Trophoblast cell (in vitro differentiated cells and primary cell): ENCODE data around the gene TASOR2.

Source experiments
- DNase-seq, 2 donors: peaks; one replicate each; pipeline ENCODE4 v3.0.0-alpha.2; 2016
- H2AFZ ChIP-seq: 2 replicates; pipeline ENCODE4 v1.6.1; 2013; ENCODE audit warnings: low read length, moderate library complexity, mild to moderate bottlenecking; ENCODE audit not compliant: insufficient read depth, poor library complexity
- H2AK5ac ChIP-seq: 2 replicates; pipeline ENCODE4 v1.6.1; 2013; ENCODE audit warnings: mild to moderate bottlenecking, low read length
- H2BK120ac ChIP-seq: 2 replicates; pipeline ENCODE4 v1.6.1; 2013; ENCODE audit warnings: low read length, mild to moderate bottlenecking, moderate library complexity; ENCODE audit not compliant: insufficient read depth, poor library complexity
- H2BK12ac ChIP-seq: 2 replicates; pipeline ENCODE4 v1.6.1; 2013; ENCODE audit warnings: mild to moderate bottlenecking, low read length, moderate library complexity
- H2BK5ac ChIP-seq: 2 replicates; pipeline ENCODE4 v1.6.1; 2013; ENCODE audit warnings: low read length, low read depth, moderate library complexity, mild to moderate bottlenecking; ENCODE audit not compliant: poor library complexity
- H3K14ac ChIP-seq: 2 replicates; pipeline ENCODE4 v1.6.1; 2013; ENCODE audit warnings: mild to moderate bottlenecking, low read length
- H3K18ac ChIP-seq: 2 replicates; pipeline ENCODE4 v1.6.1; 2013; ENCODE audit warnings: mild to moderate bottlenecking, low read length
- H3K23ac ChIP-seq: 2 replicates; pipeline ENCODE4 v1.6.1; 2013; ENCODE audit warnings: low read length
- H3K27ac ChIP-seq: 2 replicates; pipeline ENCODE4 v1.5.1; 2013; ENCODE audit warnings: low read depth, mild to moderate bottlenecking, inconsistent platforms, low read length, moderate library complexity
- H3K27me3 ChIP-seq: 2 replicates; pipeline ENCODE4 v1.6.1; 2013; ENCODE audit warnings: inconsistent platforms, mild to moderate bottlenecking, low read length, moderate library complexity; ENCODE audit not compliant: insufficient read depth
- H3K36me3 ChIP-seq, 2 experiments: 1 replicate in 1 of 2; 2 replicates in 1 of 2; pipeline ENCODE4 v1.6.1; 2013; ENCODE audit warnings: low read length in 2 of 2, mild to moderate bottlenecking in 2 of 2, moderate library complexity in 1 of 2; ENCODE audit not compliant: insufficient read depth in 2 of 2, control insufficient read depth in 1 of 2
- H3K4ac ChIP-seq: 2 replicates; pipeline ENCODE4 v1.6.1; 2013; ENCODE audit warnings: low read depth, mild to moderate bottlenecking, low read length, moderate library complexity
- H3K4me1 ChIP-seq, 2 experiments: 1 replicate in 1 of 2; 2 replicates in 1 of 2; pipeline ENCODE4 v1.6.1; 2013; ENCODE audit warnings: low read length in 2 of 2, mild to moderate bottlenecking in 2 of 2, moderate library complexity in 1 of 2; ENCODE audit not compliant: insufficient read depth in 2 of 2, control insufficient read depth in 1 of 2
- H3K4me2 ChIP-seq: 2 replicates; pipeline ENCODE4 v1.6.1; 2013; ENCODE audit warnings: inconsistent platforms, mild to moderate bottlenecking, low read length, moderate library complexity
- H3K4me3 ChIP-seq: 2 replicates; pipeline ENCODE4 v1.5.1; 2013; ENCODE audit warnings: mild to moderate bottlenecking, low read depth, low read length, inconsistent platforms
- H3K79me1 ChIP-seq: one replicate; pipeline ENCODE4 v1.6.1; 2013; ENCODE audit warnings: low read length
- H3K79me2 ChIP-seq: 2 replicates; pipeline ENCODE4 v1.6.1; 2013; ENCODE audit warnings: low read length, mild to moderate bottlenecking; ENCODE audit not compliant: control insufficient read depth, insufficient read depth, poor library complexity
- H3K9ac ChIP-seq: 2 replicates; pipeline ENCODE4 v1.6.1; 2013; ENCODE audit warnings: mild to moderate bottlenecking, low read length
- H3K9me3 ChIP-seq: 2 replicates; pipeline ENCODE4 v1.6.1; 2013; ENCODE audit warnings: low read depth, mild to moderate bottlenecking, control low read depth, inconsistent platforms, low read length; ENCODE audit not compliant: insufficient read depth
- H4K12ac ChIP-seq: 2 replicates; pipeline ENCODE4 v1.6.1; 2013; ENCODE audit warnings: low read depth, mild to moderate bottlenecking, low read length, moderate library complexity
- H4K8ac ChIP-seq: 2 replicates; pipeline ENCODE4 v1.6.1; 2013; ENCODE audit warnings: low read depth, mild to moderate bottlenecking, low read length, moderate library complexity
- H4K91ac ChIP-seq: one replicate; pipeline ENCODE4 v1.6.1; 2013; ENCODE audit warnings: low read depth, mild to moderate bottlenecking, low read length, moderate library complexity
- WGBS: extraction: QIAGEN DNeasy Blood & Tissue Kit; methylation state at CpG from one replicate; pipeline ENCODE4 v1.1.7; 2013; ENCODE audit warnings: missing lambda C conversion rate; ENCODE audit not compliant: insufficient read length, insufficient coverage; ENCODE audit errors: extremely low coverage; 5-methylcytosine and 5-hydroxymethylcytosine counted together

TASOR2 gene

DNA sequence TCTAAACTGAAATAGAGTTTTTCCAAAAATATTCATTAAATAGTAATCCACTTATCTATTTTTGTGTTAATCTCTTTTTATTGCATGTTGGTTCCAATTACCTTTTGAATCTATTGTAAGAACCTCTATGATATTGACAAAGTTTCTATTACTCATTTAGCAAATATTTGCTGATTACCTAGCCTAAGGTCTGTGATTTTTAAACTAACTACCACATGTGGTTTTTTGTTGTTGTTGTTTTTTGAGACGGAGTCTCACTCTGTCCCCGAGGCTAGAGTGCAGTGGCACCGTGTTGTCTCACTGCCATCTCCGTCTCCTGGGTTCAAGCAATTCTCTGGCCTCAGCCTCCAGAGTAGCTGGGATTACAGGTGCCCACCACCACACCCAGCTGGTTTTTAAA lies 16.2 kb upstream of the TASOR2 start:
- H3K27me3 ChIP-seq, result no peaks in the 10 kb centered on the region
- H2AK5ac ChIP-seq, result no peak overlapping the region
- H2BK5ac ChIP-seq, result no peak overlapping the region
- H2BK12ac ChIP-seq, result no peak overlapping the region
- no peak overlapping the region for H3K4ac ChIP-seq
- no peaks in the 10 kb centered on the region for H3K79me2 ChIP-seq
- peaks cover 3% of the 10 kb centered on the region for H3K79me1 ChIP-seq
- WGBS, result no CpG with 5 or more reads among the region's 4 CpGs
- H3K14ac ChIP-seq, result no peak overlapping the region
- no peak overlapping the region for H4K91ac ChIP-seq
- H3K9me3 ChIP-seq, result no peaks in the 10 kb centered on the region
- no peak overlapping the region for H3K27ac ChIP-seq
- H4K8ac ChIP-seq, result no peak overlapping the region
- H3K23ac ChIP-seq, result no peak overlapping the region
- H3K4me2 ChIP-seq, result no peak overlapping the region
- H3K4me1 ChIP-seq, result peaks cover 4 to 7% of the 10 kb centered on the region in 2 experiments
- no peak overlapping the region for H2AFZ ChIP-seq
- H4K12ac ChIP-seq, result no peak overlapping the region
- no peak overlapping the region for H3K4me3 ChIP-seq
- H3K18ac ChIP-seq, result no peak overlapping the region
- no peaks in the 10 kb centered on the region for H3K36me3 ChIP-seq
- no peak overlapping the region for H2BK120ac ChIP-seq
- H3K9ac ChIP-seq, result no peak overlapping the region
- no peak for DNase-seq

DNA sequence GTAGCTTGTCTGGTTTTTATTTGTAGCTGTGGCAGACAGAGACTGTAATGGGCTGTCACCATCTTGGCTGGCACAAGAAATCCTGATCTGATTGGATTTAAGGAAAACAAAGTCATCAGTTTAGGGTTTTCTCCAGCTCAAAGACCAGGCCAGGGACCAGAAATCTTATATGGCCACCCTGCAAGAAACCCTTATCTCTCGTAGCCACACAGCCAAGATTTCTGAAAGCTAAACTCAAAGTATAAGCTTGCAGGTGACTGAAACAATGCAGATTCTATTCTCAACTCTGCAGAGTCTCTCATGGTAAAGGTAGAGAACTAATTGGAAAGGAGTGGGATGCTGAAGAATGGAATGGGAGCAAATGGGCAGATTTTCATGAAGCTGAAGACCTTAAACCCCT lies 15.0 kb upstream of the TASOR2 start:
- H2BK5ac ChIP-seq, result no peak overlapping the region
- H2AK5ac ChIP-seq, result no peak overlapping the region
- no peak overlapping the region for H4K8ac ChIP-seq
- H3K9ac ChIP-seq, result no peak overlapping the region
- peaks cover 3% of the 10 kb centered on the region for H3K79me1 ChIP-seq
- H3K4ac ChIP-seq, result no peak overlapping the region
- no peak overlapping the region for H3K23ac ChIP-seq
- H2AFZ ChIP-seq, result no peak overlapping the region
- H4K12ac ChIP-seq, result no peak overlapping the region
- no peak overlapping the region for H3K4me2 ChIP-seq
- H3K27me3 ChIP-seq, result no peaks in the 10 kb centered on the region
- no peak overlapping the region for H3K27ac ChIP-seq
- H3K4me3 ChIP-seq, result no peak overlapping the region
- no peak overlapping the region for H4K91ac ChIP-seq
- DNase-seq, result no peak
- peaks cover 4 to 7% of the 10 kb centered on the region in 2 experiments for H3K4me1 ChIP-seq
- WGBS, result no CpG with 5 or more reads among the region's 1 CpG
- no peak overlapping the region for H2BK120ac ChIP-seq
- no peaks in the 10 kb centered on the region for H3K9me3 ChIP-seq
- no peaks in the 10 kb centered on the region for H3K36me3 ChIP-seq
- H2BK12ac ChIP-seq, result no peak overlapping the region
- no peak overlapping the region for H3K18ac ChIP-seq
- H3K14ac ChIP-seq, result no peak overlapping the region
- H3K79me2 ChIP-seq, result no peaks in the 10 kb centered on the region

DNA sequence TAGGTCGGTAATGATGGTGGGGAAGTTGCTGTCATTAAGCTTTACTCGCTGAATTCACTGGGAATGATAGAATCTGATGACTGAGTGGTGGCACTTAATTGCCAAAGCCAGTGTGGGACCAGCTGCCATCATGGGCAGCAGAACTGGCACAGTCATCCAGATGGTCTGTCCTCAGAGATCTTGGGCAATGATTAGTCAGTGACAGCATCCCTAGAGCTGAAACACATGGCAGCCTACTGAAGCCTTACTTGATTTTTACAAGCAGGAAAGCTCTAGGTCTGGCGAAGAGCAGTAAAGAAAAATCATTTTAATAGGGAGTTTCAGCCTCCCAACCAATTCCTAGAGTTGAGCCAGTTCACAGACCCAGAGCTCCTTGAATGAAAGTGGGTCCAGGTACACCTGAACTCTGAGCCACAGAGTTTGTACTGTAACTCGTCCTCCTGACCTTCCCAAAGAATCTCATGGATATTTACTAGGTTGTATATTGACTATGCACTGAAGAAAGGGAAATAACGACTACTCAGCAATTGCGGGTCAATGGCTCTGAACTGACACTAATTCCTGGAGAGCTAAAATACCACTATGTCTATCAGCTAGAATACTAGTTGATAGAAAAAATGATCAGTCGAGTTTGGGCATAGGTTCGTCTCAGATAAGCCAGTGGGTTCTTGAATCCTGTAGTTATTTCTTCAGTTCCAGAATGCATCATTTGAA lies 13.8 kb upstream of the TASOR2 start:
- Histone ChIP-seq H3K14ac (no peak overlapping the region), H3K79me1 (peaks cover 3% of the 10 kb centered on the region), H4K8ac (no peak overlapping the region), H3K9me3 (no peaks in the 10 kb centered on the region), H2AK5ac (no peak overlapping the region), H3K36me3 (no peaks in the 10 kb centered on the region), H2BK12ac (no peak overlapping the region), H3K27me3 (no peaks in the 10 kb centered on the region), H4K91ac (no peak overlapping the region), H3K4me1 (peaks cover 4 to 6% of the 10 kb centered on the region in 2 experiments), H2AFZ (no peak overlapping the region), H3K18ac (no peak overlapping the region), H3K4me3 (no peak overlapping the region), H2BK5ac (no peak overlapping the region), H3K79me2 (no peaks in the 10 kb centered on the region), H3K4me2 (no peak overlapping the region), H3K9ac (no peak overlapping the region), H2BK120ac (no peak overlapping the region), H3K4ac (no peak overlapping the region), H3K27ac (no peak overlapping the region), H3K23ac (no peak overlapping the region), H4K12ac (no peak overlapping the region)
- DNase-seq, result no peak
- no CpG with 5 or more reads among the region's 8 CpGs for WGBS

DNA sequence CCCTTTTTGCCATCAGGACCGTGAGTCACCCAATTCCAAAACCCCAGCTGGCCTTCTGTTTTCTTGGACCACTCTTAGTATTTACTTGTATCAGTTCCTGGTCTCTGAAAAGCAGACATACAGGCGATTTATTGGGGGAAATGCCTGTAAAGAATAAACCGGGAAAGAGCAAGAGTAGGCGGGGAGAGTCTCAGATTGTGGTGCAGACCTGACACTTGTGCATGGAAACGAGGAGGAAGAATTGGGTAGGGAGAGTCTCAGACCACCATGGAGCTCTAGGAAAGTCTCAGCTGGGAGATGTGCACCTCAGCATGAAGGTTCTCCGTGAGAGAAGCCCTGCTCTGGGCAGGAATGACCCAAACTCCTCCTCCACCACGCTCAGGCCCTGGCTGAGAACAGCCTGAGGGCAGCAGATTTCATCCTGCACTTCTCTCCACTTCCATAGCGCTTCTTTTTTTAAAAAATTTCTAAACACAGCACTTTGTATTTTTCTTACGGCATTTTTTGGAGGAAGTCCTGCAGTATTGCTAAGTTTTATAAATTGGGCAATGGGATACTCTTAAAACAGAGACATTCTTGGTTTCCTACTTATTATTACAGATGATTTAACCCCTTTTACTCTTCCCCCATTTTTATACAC lies 6.1 kb upstream of the TASOR2 start:
- Histone ChIP-seq H3K4me2 (no peak overlapping the region), H3K14ac (no peak overlapping the region), H3K79me2 (no peaks in the 10 kb centered on the region), H3K4me3 (no peak overlapping the region), H4K12ac (no peak overlapping the region), H3K18ac (no peak overlapping the region), H4K91ac (no peak overlapping the region), H3K79me1 (no peaks in the 10 kb centered on the region), H2BK120ac (no peak overlapping the region), H2BK5ac (no peak overlapping the region), H3K4me1 (no peaks in the 10 kb centered on the region), H3K36me3 (no peaks in the 10 kb centered on the region), H3K27ac (no peak overlapping the region), H3K4ac (no peak overlapping the region), H3K9ac (no peak overlapping the region), H3K9me3 (no peaks in the 10 kb centered on the region), H2BK12ac (no peak overlapping the region), H3K27me3 (no peaks in the 10 kb centered on the region), H2AK5ac (no peak overlapping the region), H2AFZ (no peak overlapping the region), H4K8ac (no peak overlapping the region), H3K23ac (no peak overlapping the region)
- peak in 1 of 2 donors; percentile 59 for DNase-seq
- no CpG with 5 or more reads among the region's 9 CpGs for WGBS
